Astrocyte of the spinal cord (primary cell): ENCODE data around the gene BRD7.

Experiments
- DNase-seq: peaks from one replicate; pipeline ENCODE4 v3.0.0; 2011; ENCODE audit warnings: low read depth, low spot score
- H3K4me3 ChIP-seq: 2 replicates; pipeline ENCODE4 v1.5.1; 2011; ENCODE audit warnings: low read depth, mild to moderate bottlenecking, low read length, moderate library complexity
- CTCF ChIP-seq: IDR thresholded peaks from 2 replicates; pipeline ENCODE4 v1.5.1; 2012; ENCODE audit warnings: low read depth, mild to moderate bottlenecking, low read length, inconsistent platforms
- in situ Hi-C: cut with HindIII; loops from 2 replicates; pipeline ENCODE4 v1.10.0; 2017; ENCODE audit warnings: low sequenced_read_pairs

BRD7 gene

GRCh38 chr16:50368410-50369132 lies at the start of gene BRD7:
Gene BRD7, minus strand, starts transcription at chr16:50368988. Its CDS starts 214 bp downstream, at chr16:50368774.
- in situ Hi-C loops = no loop called here
- peak; percentile 44 for DNase-seq
- peak; percentile 31 for TF ChIP-seq CTCF
- peak within 1 kb of the TSS; percentile 66 for H3K4me3 ChIP-seq

- no peak for DNase-seq
- in situ Hi-C loops = no loop called here
- H3K4me3 ChIP-seq = no peak overlapping the region
- TF ChIP-seq CTCF = no peak
These were observed 47.6 kb upstream of the BRD7 start for GRCh38 chr16:50416388-50416787.

GRCh38 chr16:50414152-50414551 lies 45.4 kb upstream of the BRD7 start:
- TF ChIP-seq CTCF = no peak
- H3K4me3 ChIP-seq = no peak overlapping the region
- DNase-seq = no peak
- in situ Hi-C loops = no loop called here

- no peak for DNase-seq
- TF ChIP-seq CTCF = no peak
- in situ Hi-C loops = no loop called here
- no peak overlapping the region for H3K4me3 ChIP-seq
These were observed 42.2 kb upstream of the BRD7 start for GRCh38 chr16:50411034-50411433.

- no peak for TF ChIP-seq CTCF
- no peak overlapping the region for H3K4me3 ChIP-seq
- DNase-seq = no peak
- in situ Hi-C loops = no loop called here
These were observed 39.3 kb upstream of the BRD7 start for GRCh38 chr16:50408001-50408561.

GRCh38 chr16:50407351-50407750 lies 38.6 kb upstream of the BRD7 start:
- DNase-seq = no peak
- in situ Hi-C loops = no loop called here
- TF ChIP-seq CTCF = no peak
- H3K4me3 ChIP-seq = no peak overlapping the region
